IMR-90 (cell line): ENCODE measurements around the gene SSTR4. TPM values are rescaled to one million over a fixed set of nuclear protein-coding genes. Genes with fewer than 3 reads are reported as not detected.

Source experiments
- ATAC-seq: fragments of 200-7000 bp; cut with Tn5 transposase; 2 replicates; pipeline ENCODE4 v1.9.1; 2020; ENCODE audit warnings: low read depth, mild to moderate bottlenecking, moderate library complexity
- BruUV-seq: library from RNA; stranded (reverse); fragments of 400-500 nt; replicated peaks from 2 replicates; lab custom pipeline; 2021; lab: Mats Ljungman, UMichigan
- CTCF ChIA-PET: fragments of 300-600 bp; formaldehyde crosslinking; extraction: SDS; loops from one replicate; lab custom pipeline; 2021; ENCODE audit warnings: antibody characterized with exemption; lab: Yijun Ruan, JAX
- POLR2A ChIA-PET: fragments of 300-600 bp; sonication (Branson Sonifier 250); formaldehyde crosslinking; loops from one replicate; lab custom pipeline; 2022; ENCODE audit warnings: antibody characterized with exemption; ENCODE audit not compliant: unreplicated experiment; lab: Charles Lee
- DNase-seq: peaks from one replicate; pipeline ENCODE4 v3.0.0; 2013
- H2AFZ ChIP-seq: replicated peaks from 2 replicates; pipeline ENCODE3; 2013; ENCODE audit warnings: low read length, mild to moderate bottlenecking; ENCODE audit not compliant: poor library complexity
- H2AK5ac ChIP-seq: 2 replicates; pipeline ENCODE4 v1.6.1; 2013; ENCODE audit warnings: low read depth, low read length, inconsistent platforms
- H2AK9ac ChIP-seq: replicated peaks from 2 replicates; pipeline ENCODE3; 2013; ENCODE audit warnings: mild to moderate bottlenecking, low read depth, low read length, moderate library complexity; ENCODE audit not compliant: poor library complexity
- H2BK120ac ChIP-seq: 2 replicates; pipeline ENCODE4 v1.6.1; 2013; ENCODE audit warnings: low read depth, low read length, inconsistent platforms
- H2BK15ac ChIP-seq: 3 replicates; pipeline ENCODE4 v1.6.1; 2013; ENCODE audit warnings: low read depth, low read length, inconsistent platforms
- H2BK20ac ChIP-seq: 2 replicates; pipeline ENCODE4 v1.6.1; 2013; ENCODE audit warnings: low read depth, mild to moderate bottlenecking, inconsistent platforms, low read length, moderate library complexity
- H2BK5ac ChIP-seq: 2 replicates; pipeline ENCODE4 v1.6.1; 2013; ENCODE audit warnings: mild to moderate bottlenecking, low read depth, low read length, inconsistent platforms; ENCODE audit not compliant: poor library complexity, severe bottlenecking
- H3K14ac ChIP-seq: replicated peaks from 2 replicates; pipeline ENCODE4 v1.6.1; 2013; ENCODE audit warnings: low read depth, low read length, inconsistent platforms
- H3K18ac ChIP-seq: 2 replicates; pipeline ENCODE4 v1.6.1; 2013; ENCODE audit warnings: low read depth, low read length, control low read depth
- H3K23ac ChIP-seq: 2 replicates; pipeline ENCODE4 v1.6.1; 2013; ENCODE audit warnings: low read depth, low read length, inconsistent platforms
- H3K27ac ChIP-seq: 2 replicates; pipeline ENCODE4 v1.5.1; 2013; ENCODE audit warnings: mild to moderate bottlenecking, control low read depth, low read length; ENCODE audit not compliant: insufficient read depth
- H3K27me3 ChIP-seq: 2 replicates; pipeline ENCODE4 v1.6.1; 2013; ENCODE audit warnings: low read length; ENCODE audit not compliant: control insufficient read depth, insufficient read depth
- H3K36me3 ChIP-seq: 2 replicates; pipeline ENCODE4 v1.6.1; 2013; ENCODE audit warnings: low read length, mixed read lengths; ENCODE audit not compliant: control insufficient read depth, insufficient read depth
- H3K4ac ChIP-seq: 2 replicates; pipeline ENCODE4 v1.6.1; 2013; ENCODE audit warnings: low read depth, low read length, inconsistent platforms
- H3K4me1 ChIP-seq: 2 replicates; pipeline ENCODE4 v1.6.1; 2013; ENCODE audit warnings: low read length, mixed read lengths; ENCODE audit not compliant: control insufficient read depth, insufficient read depth
- H3K4me2 ChIP-seq: 2 replicates; pipeline ENCODE4 v1.6.1; 2013; ENCODE audit warnings: low read depth, mild to moderate bottlenecking, control low read depth, low read length, moderate library complexity
- H3K4me3 ChIP-seq: 2 replicates; pipeline ENCODE4 v1.5.1; 2013; ENCODE audit warnings: low read depth, mild to moderate bottlenecking, control low read depth, low read length, moderate library complexity; ENCODE audit not compliant: insufficient read depth
- H3K56ac ChIP-seq: 2 replicates; pipeline ENCODE4 v1.6.1; 2013; ENCODE audit warnings: low read length, inconsistent platforms; ENCODE audit not compliant: insufficient read depth; ENCODE audit errors: extremely low read depth
- H3K79me1 ChIP-seq, 2 experiments: 2 replicates each; pipeline ENCODE4 v1.6.1; 2013; ENCODE audit warnings: low read length in 2 of 2, inconsistent platforms in 1 of 2, low read depth in 1 of 2
- H3K9ac ChIP-seq: 2 replicates; pipeline ENCODE4 v1.6.1; 2013; ENCODE audit warnings: low read depth, low read length, control low read depth
- H3K9me1 ChIP-seq: 2 replicates; pipeline ENCODE4 v1.6.1; 2013; ENCODE audit warnings: low read length, inconsistent platforms; ENCODE audit not compliant: insufficient read depth
- H3K9me3 ChIP-seq: 2 replicates; pipeline ENCODE4 v1.6.1; 2013; ENCODE audit warnings: low read length; ENCODE audit not compliant: control insufficient read depth, insufficient read depth
- H4K20me1 ChIP-seq: 2 replicates; pipeline ENCODE4 v1.6.1; 2013; ENCODE audit warnings: low read length, inconsistent platforms; ENCODE audit not compliant: insufficient read depth
- H4K5ac ChIP-seq: 2 replicates; pipeline ENCODE4 v1.6.1; 2013; ENCODE audit warnings: mild to moderate bottlenecking, low read depth, low read length, control low read depth
- H4K8ac ChIP-seq, 2 experiments: 2 replicates each; pipeline ENCODE4 v1.6.1; 2013; ENCODE audit warnings: low read depth in 2 of 2, low read length in 2 of 2, control low read depth in 1 of 2, inconsistent platforms in 1 of 2
- H4K91ac ChIP-seq: 2 replicates; pipeline ENCODE4 v1.6.1; 2013; ENCODE audit warnings: low read depth, low read length, inconsistent platforms; ENCODE audit not compliant: insufficient read depth
- BHLHE40 ChIP-seq: fragments of 150-350 bp; IDR thresholded peaks from 2 replicates; pipeline ENCODE4 v1.6.1; 2016; ENCODE audit warnings: mild to moderate bottlenecking, low read depth, low read length
- CEBPB ChIP-seq: IDR thresholded peaks from 2 replicates; pipeline ENCODE4 v1.6.1; 2012; ENCODE audit warnings: low read depth, low read length, improper control_type of control experiment
- CHD1 ChIP-seq: IDR thresholded peaks from 2 replicates; pipeline ENCODE4 v1.6.1; 2012; ENCODE audit warnings: low read depth, low read length, improper control_type of control experiment
- FOS ChIP-seq: fragments of 150-350 bp; IDR thresholded peaks from 2 replicates; pipeline ENCODE4 v1.6.1; 2016; ENCODE audit warnings: low read depth, low read length
- MAFK ChIP-seq: IDR thresholded peaks from 2 replicates; pipeline ENCODE4 v1.6.1; 2012; ENCODE audit warnings: low read depth, low read length, improper control_type of control experiment
- MAZ ChIP-seq: IDR thresholded peaks from 2 replicates; pipeline ENCODE4 v1.6.1; 2012; ENCODE audit warnings: low read depth, mild to moderate bottlenecking, low read length, improper control_type of control experiment, moderate library complexity, borderline replicate concordance
- MXI1 ChIP-seq: IDR thresholded peaks from 2 replicates; pipeline ENCODE4 v1.6.1; 2012; ENCODE audit warnings: low read depth, mild to moderate bottlenecking, low read length, moderate library complexity, borderline replicate concordance
- NFE2L2 ChIP-seq: fragments of 150-350 bp; IDR thresholded peaks from 2 replicates; pipeline ENCODE4 v1.6.1; 2016; ENCODE audit warnings: low read depth, mild to moderate bottlenecking, low read length
- POLR2A ChIP-seq: IDR thresholded peaks from 2 replicates; pipeline ENCODE4 v1.6.1; 2012; ENCODE audit warnings: mild to moderate bottlenecking, low read depth, low read length
- RAD21 ChIP-seq: IDR thresholded peaks from 2 replicates; pipeline ENCODE4 v1.6.1; 2012; ENCODE audit warnings: low read length, improper control_type of control experiment
- RCOR1 ChIP-seq: IDR thresholded peaks from 2 replicates; pipeline ENCODE4 v1.6.1; 2012; ENCODE audit warnings: mild to moderate bottlenecking, low read length, improper control_type of control experiment; ENCODE audit not compliant: insufficient replicate concordance
- RFX5 ChIP-seq: IDR thresholded peaks from 2 replicates; pipeline ENCODE4 v1.8.0; 2012; ENCODE audit warnings: low read depth, mild to moderate bottlenecking, low read length, moderate library complexity
- SMC3 ChIP-seq: fragments of 150-350 bp; IDR thresholded peaks from 2 replicates; pipeline ENCODE4 v1.6.1; 2016; ENCODE audit warnings: low read depth, mild to moderate bottlenecking, antibody characterized with exemption, low read length, moderate library complexity
- WGBS, 2 experiments: methylation state at CpG; one replicate each; pipeline versions ENCODE4 v1.1.5 to v1.1.7; 2013; ENCODE audit warnings: missing lambda C conversion rate in 2 of 2; ENCODE audit not compliant: insufficient read length in 1 of 2; ENCODE audit errors: extremely low coverage in 2 of 2; 5-methylcytosine and 5-hydroxymethylcytosine counted together
- dilution Hi-C: fragments of 300-500 bp; cut with HindIII; formaldehyde crosslinking; loops from one replicate; pipeline ENCODE4 v1.14.3; 2018; ENCODE audit warnings: low sequenced_read_pairs; ENCODE audit not compliant: unreplicated experiment
- in situ Hi-C: fragments of 300-500 bp; cut with MboI; formaldehyde crosslinking; loops from 3 replicates; pipeline ENCODE4 v1.14.3; 2019; ENCODE audit warnings: low sequenced_read_pairs, inconsistent platforms, mixed read lengths
- intact Hi-C: fragments of 100-400 bp; cut with micrococcal nuclease; formaldehyde crosslinking; loops from 2 replicates; pipeline ENCODE4 v1.10.0; 2022
- polyA plus RNA-seq, 3 experiments: library from polyadenylated mRNA; depleted of rRNA; stranded (reverse); fragments of >200 nt; gene quantifications; 2 replicates each; pipeline ENCODE4 v1.2.3, GENCODE V29; 2012; ENCODE audit warnings: low replicate concordance in 1 of 3
- total RNA-seq: library from RNA; depleted of rRNA; stranded (reverse); fragments of >200 nt; gene quantifications from 2 replicates; pipeline ENCODE4 v1.2.3, GENCODE V29; 2012
- TF ChIP-seq, protein P1 (sequence below): fragments of 150-350 bp; IDR thresholded peaks from 2 replicates; pipeline ENCODE4 v1.6.1; 2016; ENCODE audit warnings: low read depth, mild to moderate bottlenecking, low read length, moderate library complexity, borderline replicate concordance
- TF ChIP-seq, protein P2 (sequence below): fragments of 150-350 bp; IDR thresholded peaks from 2 replicates; pipeline ENCODE4 v1.6.1; 2017; ENCODE audit warnings: mild to moderate bottlenecking, antibody characterized with exemption, low read length, low read depth
- TF ChIP-seq, protein P3 (sequence below): conservative IDR thresholded peaks from 2 replicates; pipeline ENCODE4 v1.5.1; 2012; ENCODE audit warnings: mild to moderate bottlenecking, low read depth, low read length, improper control_type of control experiment

SSTR4 gene
- total and polyA plus RNA-seq, 2 of the 4 experiments (the other 2 are of a cell fraction), result not detected

DNA sequence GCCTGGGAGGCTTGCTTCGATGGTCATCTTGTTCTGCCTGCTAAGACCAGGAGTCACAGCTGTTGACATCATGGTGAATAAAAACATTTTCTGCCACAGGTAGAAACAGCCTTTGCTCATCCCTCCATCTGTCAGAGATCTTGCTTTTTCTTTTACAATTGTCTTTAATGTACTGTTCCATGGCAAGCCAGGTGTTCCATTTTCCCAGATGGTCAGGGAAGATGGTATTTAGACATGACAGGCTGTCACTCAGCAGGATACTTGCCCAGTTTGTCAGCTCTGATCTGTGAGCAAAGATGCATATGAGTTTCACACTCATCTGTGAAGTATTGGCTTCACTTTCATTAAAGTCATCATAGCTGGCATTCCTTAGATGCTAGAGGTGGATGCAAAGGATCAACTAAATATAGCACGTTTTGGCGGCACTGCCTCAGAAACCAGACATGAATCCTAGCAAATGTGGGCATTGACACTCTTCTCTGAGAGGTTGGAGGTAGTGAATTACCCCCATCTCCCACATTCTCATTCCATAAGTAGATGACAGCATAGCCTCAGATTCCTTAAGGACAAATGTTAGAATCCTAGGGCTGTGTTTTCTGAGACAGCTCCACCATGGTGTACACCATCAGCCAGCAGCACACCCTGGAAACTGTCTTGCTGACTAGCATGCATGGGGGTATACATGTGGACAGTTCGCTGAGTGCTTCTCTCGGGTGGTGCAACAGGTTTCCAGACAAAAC lies 4.2 kb downstream of the SSTR4 start:
- Histone ChIP-seq H3K9me1 (no peaks in the 10 kb centered on the region), H3K56ac (no peak overlapping the region), H4K20me1 (no peaks in the 10 kb centered on the region), H3K4me3 (no peak overlapping the region), H4K91ac (no peak overlapping the region), H3K4ac (no peak overlapping the region), H2BK20ac (no peak overlapping the region), H2BK5ac (no peak overlapping the region), H3K9me3 (no peaks in the 10 kb centered on the region), H3K4me1 (no peaks in the 10 kb centered on the region; the same call in 1 of the 2 replicates), H4K8ac (no peak overlapping the region), H3K9ac (no peak overlapping the region), H2BK15ac (no peak overlapping the region), H2AFZ (no peak overlapping the region), H3K23ac (no peak overlapping the region), H3K4me2 (no peak overlapping the region), H3K36me3 (no peaks in the 10 kb centered on the region), H3K14ac (no peak overlapping the region), H3K79me1 (no peaks in the 10 kb centered on the region), H2BK120ac (no peak overlapping the region), H3K27me3 (peaks cover 37% of the 10 kb centered on the region), H2AK9ac (no peak overlapping the region), H3K18ac (no peak overlapping the region), H4K5ac (no peak overlapping the region), H3K27ac (no peak overlapping the region), H2AK5ac (no peak overlapping the region)
- intact Hi-C loops, result no loop called here
- ChIA-PET CTCF (no interaction called here), POLR2A (no interaction called here)
- 40% methylated on average over 1 of the region's 5 CpGs; no CpG with 5 or more reads in 1 of the 2 experiments for WGBS, 2 experiments
- dilution Hi-C loops, result no loop called here
- in situ Hi-C loops, result no loop called here
- TF ChIP-seq MXI1 (no peak), CHD1 (no peak), BHLHE40 (no peak), RFX5 (no peak), SMC3 (no peak), CEBPB (no peak), NFE2L2 (no peak), MAFK (no peak), RCOR1 (no peak), FOS (no peak), MAZ (no peak), RAD21 (no peak), POLR2A (no peak)
- TF ChIP-seq, protein P1, sequence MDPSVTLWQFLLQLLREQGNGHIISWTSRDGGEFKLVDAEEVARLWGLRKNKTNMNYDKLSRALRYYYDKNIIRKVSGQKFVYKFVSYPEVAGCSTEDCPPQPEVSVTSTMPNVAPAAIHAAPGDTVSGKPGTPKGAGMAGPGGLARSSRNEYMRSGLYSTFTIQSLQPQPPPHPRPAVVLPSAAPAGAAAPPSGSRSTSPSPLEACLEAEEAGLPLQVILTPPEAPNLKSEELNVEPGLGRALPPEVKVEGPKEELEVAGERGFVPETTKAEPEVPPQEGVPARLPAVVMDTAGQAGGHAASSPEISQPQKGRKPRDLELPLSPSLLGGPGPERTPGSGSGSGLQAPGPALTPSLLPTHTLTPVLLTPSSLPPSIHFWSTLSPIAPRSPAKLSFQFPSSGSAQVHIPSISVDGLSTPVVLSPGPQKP, result no peak
- TF ChIP-seq, protein P2, sequence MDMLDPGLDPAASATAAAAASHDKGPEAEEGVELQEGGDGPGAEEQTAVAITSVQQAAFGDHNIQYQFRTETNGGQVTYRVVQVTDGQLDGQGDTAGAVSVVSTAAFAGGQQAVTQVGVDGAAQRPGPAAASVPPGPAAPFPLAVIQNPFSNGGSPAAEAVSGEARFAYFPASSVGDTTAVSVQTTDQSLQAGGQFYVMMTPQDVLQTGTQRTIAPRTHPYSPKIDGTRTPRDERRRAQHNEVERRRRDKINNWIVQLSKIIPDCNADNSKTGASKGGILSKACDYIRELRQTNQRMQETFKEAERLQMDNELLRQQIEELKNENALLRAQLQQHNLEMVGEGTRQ, result no peak
- TF ChIP-seq, protein P3, sequence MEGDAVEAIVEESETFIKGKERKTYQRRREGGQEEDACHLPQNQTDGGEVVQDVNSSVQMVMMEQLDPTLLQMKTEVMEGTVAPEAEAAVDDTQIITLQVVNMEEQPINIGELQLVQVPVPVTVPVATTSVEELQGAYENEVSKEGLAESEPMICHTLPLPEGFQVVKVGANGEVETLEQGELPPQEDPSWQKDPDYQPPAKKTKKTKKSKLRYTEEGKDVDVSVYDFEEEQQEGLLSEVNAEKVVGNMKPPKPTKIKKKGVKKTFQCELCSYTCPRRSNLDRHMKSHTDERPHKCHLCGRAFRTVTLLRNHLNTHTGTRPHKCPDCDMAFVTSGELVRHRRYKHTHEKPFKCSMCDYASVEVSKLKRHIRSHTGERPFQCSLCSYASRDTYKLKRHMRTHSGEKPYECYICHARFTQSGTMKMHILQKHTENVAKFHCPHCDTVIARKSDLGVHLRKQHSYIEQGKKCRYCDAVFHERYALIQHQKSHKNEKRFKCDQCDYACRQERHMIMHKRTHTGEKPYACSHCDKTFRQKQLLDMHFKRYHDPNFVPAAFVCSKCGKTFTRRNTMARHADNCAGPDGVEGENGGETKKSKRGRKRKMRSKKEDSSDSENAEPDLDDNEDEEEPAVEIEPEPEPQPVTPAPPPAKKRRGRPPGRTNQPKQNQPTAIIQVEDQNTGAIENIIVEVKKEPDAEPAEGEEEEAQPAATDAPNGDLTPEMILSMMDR, result no peak
- DNase-seq, result no peak
- ATAC-seq, result no peak
- no TSS peak for BruUV-seq
